ENCODE data around the gene TWF1. TPM values are rescaled to one million over a fixed set of nuclear protein-coding genes. Genes with fewer than 3 reads are reported as not detected.

The TWF1 gene
- total and polyA plus RNA-seq, 2 of the 4 experiments (the other 2 are of a cell fraction): 67.0 to 141 TPM

GRCh38 chr12:43852744-43853143 lies 46.6 kb upstream of the TWF1 start:
- DNase-seq (no peak), ATAC-seq (ENCODE audit: low read depth) (no peak)
- H2AK9ac ChIP-seq (replicated peaks; ENCODE audit: low read depth, low read length, poor library complexity): no peak overlapping the region
- no peaks in the 10 kb centered on the region for H3K4me1 ChIP-seq (ENCODE audit: control insufficient read depth, insufficient read depth, low read length)
- no peak overlapping the region for H2BK20ac ChIP-seq (ENCODE audit: low read depth, low read length)
- no peak overlapping the region for H3K4me2 ChIP-seq (ENCODE audit: low read depth, low read length)
- no peak overlapping the region for H2AFZ ChIP-seq (replicated peaks; ENCODE audit: low read length, poor library complexity)
- in situ Hi-C loops (cut with MboI; ENCODE audit: low sequenced_read_pairs): no loop called here
- no peak overlapping the region for H4K8ac ChIP-seq (ENCODE audit: low read depth in 2 of 2, low read length in 2 of 2)
- H4K91ac ChIP-seq (ENCODE audit: insufficient read depth, low read depth, low read length): no peak overlapping the region
- TF ChIP-seq SMC3 (IDR thresholded peaks at IDR 0.05; ENCODE audit: low read depth, low read length) (no peak), CTCF (conservative IDR thresholded peaks at IDR 0.05; ENCODE audit: low read depth, low read length) (no peak), CEBPB (IDR thresholded peaks at IDR 0.05; ENCODE audit: low read depth, low read length) (no peak), MAFK (IDR thresholded peaks at IDR 0.05; ENCODE audit: low read depth, low read length) (no peak), RFX5 (IDR thresholded peaks at IDR 0.05; ENCODE audit: low read depth, low read length) (no peak), RCOR1 (IDR thresholded peaks at IDR 0.05; ENCODE audit: insufficient replicate concordance, low read length) (no peak), POLR2A (IDR thresholded peaks at IDR 0.05; ENCODE audit: low read depth, low read length) (no peak), NFE2L2 (IDR thresholded peaks at IDR 0.05; ENCODE audit: low read depth, low read length) (no peak), FOS (IDR thresholded peaks at IDR 0.05; ENCODE audit: low read depth, low read length) (no peak), RAD21 (IDR thresholded peaks at IDR 0.05; ENCODE audit: low read length) (no peak), CHD1 (IDR thresholded peaks at IDR 0.05; ENCODE audit: low read depth, low read length) (no peak), ELK1 (IDR thresholded peaks at IDR 0.05; ENCODE audit: borderline replicate concordance, low read depth, low read length) (no peak), MAZ (IDR thresholded peaks at IDR 0.05; ENCODE audit: borderline replicate concordance, low read depth, low read length) (no peak), MXI1 (IDR thresholded peaks at IDR 0.05; ENCODE audit: borderline replicate concordance, low read depth, low read length) (no peak)
- H3K4ac ChIP-seq (ENCODE audit: low read depth, low read length): no peak overlapping the region
- H3K79me1 ChIP-seq (ENCODE audit: low read depth in 1 of 2, low read length in 2 of 2): no peaks in the 10 kb centered on the region
- no peaks in the 10 kb centered on the region for H3K9me3 ChIP-seq (ENCODE audit: control insufficient read depth, insufficient read depth, low read length)
- no peaks in the 10 kb centered on the region; the same call in 1 of the 2 replicates for H3K9me1 ChIP-seq (ENCODE audit: insufficient read depth, low read length)
- no peak overlapping the region for H2AK5ac ChIP-seq (ENCODE audit: low read depth, low read length)
- H4K20me1 ChIP-seq (ENCODE audit: insufficient read depth, low read length): no peaks in the 10 kb centered on the region
- H3K56ac ChIP-seq (ENCODE audit: extremely low read depth, insufficient read depth, low read length): no peak overlapping the region
- H3K27ac ChIP-seq (ENCODE audit: insufficient read depth, low read length): no peak overlapping the region
- ChIA-PET POLR2A (ENCODE audit: unreplicated experiment) (no interaction called here), CTCF (interaction anchor here (0.6 kb wide), 1 partner anchor 83 kb away, joined by 3 read pairs; no protein-coding TSS in a partner anchor)
- dilution Hi-C loops (cut with HindIII; ENCODE audit: low sequenced_read_pairs, unreplicated experiment): no loop called here
- BruUV-seq (replicated peaks): no TSS peak
- no peak overlapping the region for H4K5ac ChIP-seq (ENCODE audit: low read depth, low read length)
- no peak overlapping the region for H3K9ac ChIP-seq (ENCODE audit: low read depth, low read length)
- no peak overlapping the region for H2BK5ac ChIP-seq (ENCODE audit: low read depth, low read length, poor library complexity, severe bottlenecking)
- H3K27me3 ChIP-seq (ENCODE audit: control insufficient read depth, insufficient read depth, low read length): no peaks in the 10 kb centered on the region
- WGBS, 2 experiments (ENCODE audit: extremely low coverage in 2 of 2, insufficient read length in 1 of 2): no CpG with 5 or more reads among the region's 1 CpG
- no peak overlapping the region for H2BK15ac ChIP-seq (ENCODE audit: low read depth, low read length)
- H3K14ac ChIP-seq (replicated peaks; ENCODE audit: low read depth, low read length): no peak overlapping the region
- H3K36me3 ChIP-seq (ENCODE audit: control insufficient read depth, insufficient read depth, low read length): no peaks in the 10 kb centered on the region
- H2BK120ac ChIP-seq (ENCODE audit: low read depth, low read length): no peak overlapping the region
- H3K23ac ChIP-seq (ENCODE audit: low read depth, low read length): no peak overlapping the region
- H3K18ac ChIP-seq (ENCODE audit: low read depth, low read length): no peak overlapping the region
- H3K4me3 ChIP-seq (ENCODE audit: insufficient read depth, low read depth, low read length): no peak overlapping the region
- intact Hi-C loops (cut with micrococcal nuclease): no loop called here
